ENCODE data around the gene GNB1L. TPM values are rescaled to one million over a fixed set of nuclear protein-coding genes. Genes with fewer than 3 reads are reported as not detected.

Gene GNB1L
- total and polyA plus RNA-seq, 2 donors: 11.2 to 15.4 TPM

DNA sequence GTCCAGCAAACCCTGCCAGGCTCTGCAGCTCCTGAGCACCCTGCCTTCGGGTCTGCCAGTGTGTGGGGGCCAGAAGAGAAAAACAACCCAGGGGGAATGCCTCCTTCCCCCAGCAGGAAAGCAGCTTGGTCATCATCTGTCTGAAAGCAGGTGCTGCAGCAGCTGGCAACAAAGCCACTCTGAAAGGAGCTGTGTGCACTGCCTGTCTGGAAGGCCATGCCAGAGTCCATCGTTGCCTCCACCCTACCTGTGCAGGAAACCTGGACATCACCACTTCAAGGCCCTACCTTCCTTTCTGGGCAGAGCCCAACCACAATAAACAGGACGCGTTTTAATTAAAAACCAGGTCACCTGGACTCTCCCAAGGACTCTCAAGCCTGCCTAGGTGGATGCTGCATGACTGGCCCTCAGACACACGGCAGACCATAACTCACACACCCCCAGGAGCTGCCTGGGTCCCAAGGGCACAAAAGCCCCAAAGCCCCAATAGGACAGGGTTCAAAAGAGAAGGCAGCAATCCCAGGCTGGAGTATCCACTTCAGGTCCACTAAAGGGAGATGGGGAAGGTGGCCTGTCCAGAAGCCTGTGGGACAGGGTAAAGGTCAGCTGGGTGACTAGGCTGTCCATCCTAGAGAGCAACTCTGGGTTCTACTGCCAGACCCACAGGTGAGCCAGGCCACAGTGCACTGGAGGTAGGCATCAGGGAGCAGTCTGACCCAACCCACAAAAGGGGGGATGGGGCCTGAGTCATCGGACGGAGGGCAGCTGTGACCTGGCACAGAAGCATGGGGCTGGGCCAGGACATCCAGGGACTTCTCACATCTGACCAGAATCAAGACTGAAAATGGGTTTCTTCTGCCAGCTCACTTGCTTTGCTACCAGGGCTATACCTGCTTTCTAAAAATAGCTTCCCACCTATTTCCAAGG lies 6.1 kb downstream of the GNB1L start:
- WGBS: 93% methylated on average over 7 of the region's 7 CpGs
- H3K27me3 ChIP-seq (ENCODE audit: control insufficient read depth in 2 of 2, insufficient read depth in 1 of 2, low read length in 1 of 2): no peaks in the 10 kb centered on the region
- no peak for DNase-seq (ENCODE audit: low read depth in 6 of 9, low spot score in 9 of 9)
- no peak overlapping the region for H3K4me3 ChIP-seq (ENCODE audit: low read length in 2 of 2)
- peaks cover 0 to 9% of the 10 kb centered on the region in 2 donors for H3K9me3 ChIP-seq (ENCODE audit: control insufficient read depth in 2 of 2, insufficient read depth in 1 of 2, low read length in 1 of 2)
- H3K36me3 ChIP-seq (ENCODE audit: control insufficient read depth in 2 of 2, insufficient read depth in 2 of 2, low read length in 1 of 2): peaks cover 40 to 72% of the 10 kb centered on the region in 2 donors
- peaks cover 39 to 85% of the 10 kb centered on the region in 2 donors for H3K4me1 ChIP-seq (ENCODE audit: control insufficient read depth in 2 of 2, insufficient read depth in 2 of 2, low read length in 2 of 2)
- H3K27ac ChIP-seq (ENCODE audit: low read depth in 1 of 2, low read length in 1 of 2): no peak overlapping the region

DNA sequence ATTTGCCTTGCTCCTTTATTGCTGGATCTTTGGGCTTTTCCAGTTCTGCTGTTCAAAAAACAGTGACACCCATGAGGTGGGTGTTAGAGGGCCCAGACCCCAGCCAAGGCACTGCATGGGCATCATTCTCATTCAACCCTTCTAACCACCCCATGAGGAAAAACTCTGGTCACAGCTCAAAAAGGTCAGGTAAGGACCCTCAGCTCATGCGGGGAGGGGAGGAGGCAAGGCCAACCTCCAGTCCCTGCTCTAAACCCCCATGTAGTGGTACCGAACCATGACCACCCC lies 7.4 kb downstream of the GNB1L start:
- Histone ChIP-seq H3K36me3 (ENCODE audit: control insufficient read depth in 2 of 2, insufficient read depth in 2 of 2, low read length in 1 of 2) (peaks cover 37 to 61% of the 10 kb centered on the region in 2 donors), H3K4me3 (ENCODE audit: low read length in 2 of 2) (no peak overlapping the region), H3K9me3 (ENCODE audit: control insufficient read depth in 2 of 2, insufficient read depth in 1 of 2, low read length in 1 of 2) (peaks cover 0 to 11% of the 10 kb centered on the region in 2 donors), H3K4me1 (ENCODE audit: control insufficient read depth in 2 of 2, insufficient read depth in 2 of 2, low read length in 2 of 2) (peaks cover 27 to 83% of the 10 kb centered on the region in 2 donors), H3K27me3 (ENCODE audit: control insufficient read depth in 2 of 2, insufficient read depth in 1 of 2, low read length in 1 of 2) (no peaks in the 10 kb centered on the region), H3K27ac (ENCODE audit: low read depth in 1 of 2, low read length in 1 of 2) (no peak overlapping the region)
- no peak for DNase-seq (ENCODE audit: low read depth in 6 of 9, low spot score in 9 of 9)
- 95% methylated on average over 2 of the region's 2 CpGs for WGBS

- peaks cover 0 to 11% of the 10 kb centered on the region in 2 donors for H3K9me3 ChIP-seq (ENCODE audit: control insufficient read depth in 2 of 2, insufficient read depth in 1 of 2, low read length in 1 of 2)
- no peak overlapping the region for H3K27ac ChIP-seq (ENCODE audit: low read depth in 1 of 2, low read length in 1 of 2)
- peaks cover 32 to 56% of the 10 kb centered on the region in 2 donors for H3K36me3 ChIP-seq (ENCODE audit: control insufficient read depth in 2 of 2, insufficient read depth in 2 of 2, low read length in 1 of 2)
- H3K4me1 ChIP-seq (ENCODE audit: control insufficient read depth in 2 of 2, insufficient read depth in 2 of 2, low read length in 2 of 2): peaks cover 27 to 78% of the 10 kb centered on the region in 2 donors
- 96% methylated on average over 9 of the region's 9 CpGs for WGBS
- no peaks in the 10 kb centered on the region for H3K27me3 ChIP-seq (ENCODE audit: control insufficient read depth in 2 of 2, insufficient read depth in 1 of 2, low read length in 1 of 2)
- no peak overlapping the region for H3K4me3 ChIP-seq (ENCODE audit: low read length in 2 of 2)
- DNase-seq (ENCODE audit: low read depth in 6 of 9, low spot score in 9 of 9): no peak
These were observed 7.9 kb downstream of the GNB1L start for GRCh38 chr22:19846620-19847344.

GRCh38 chr22:19845054-19845722 lies 9.5 kb downstream of the GNB1L start:
- WGBS: 69% methylated on average over 8 of the region's 8 CpGs
- H3K9me3 ChIP-seq (ENCODE audit: control insufficient read depth in 2 of 2, insufficient read depth in 1 of 2, low read length in 1 of 2): peaks cover 0 to 11% of the 10 kb centered on the region in 2 donors
- H3K36me3 ChIP-seq (ENCODE audit: control insufficient read depth in 2 of 2, insufficient read depth in 2 of 2, low read length in 1 of 2): peaks cover 16 to 40% of the 10 kb centered on the region in 2 donors
- H3K4me3 ChIP-seq (ENCODE audit: low read length in 2 of 2): no peak overlapping the region
- H3K27ac ChIP-seq (ENCODE audit: low read depth in 1 of 2, low read length in 1 of 2): peak overlapping the region; percentile 55 to 83
- H3K27me3 ChIP-seq (ENCODE audit: control insufficient read depth in 2 of 2, insufficient read depth in 1 of 2, low read length in 1 of 2): no peaks in the 10 kb centered on the region
- peak in 7 of 9 donors; percentile 44 to 84 (median 56) for DNase-seq (ENCODE audit: low read depth in 6 of 9, low spot score in 9 of 9)
- H3K4me1 ChIP-seq (ENCODE audit: control insufficient read depth in 2 of 2, insufficient read depth in 2 of 2, low read length in 2 of 2): peaks cover 27 to 63% of the 10 kb centered on the region in 2 donors

GRCh38 chr22:19844377-19845053 lies 10.2 kb downstream of the GNB1L start:
- Histone ChIP-seq H3K27ac (ENCODE audit: low read depth in 1 of 2, low read length in 1 of 2) (peak overlapping the region; percentile 55 to 83), H3K4me1 (ENCODE audit: control insufficient read depth in 2 of 2, insufficient read depth in 2 of 2, low read length in 2 of 2) (peaks cover 27 to 58% of the 10 kb centered on the region in 2 donors), H3K9me3 (ENCODE audit: control insufficient read depth in 2 of 2, insufficient read depth in 1 of 2, low read length in 1 of 2) (peaks cover 0 to 11% of the 10 kb centered on the region in 2 donors), H3K36me3 (ENCODE audit: control insufficient read depth in 2 of 2, insufficient read depth in 2 of 2, low read length in 1 of 2) (peaks cover 10 to 34% of the 10 kb centered on the region in 2 donors), H3K4me3 (ENCODE audit: low read length in 2 of 2) (no peak overlapping the region), H3K27me3 (ENCODE audit: control insufficient read depth in 2 of 2, insufficient read depth in 1 of 2, low read length in 1 of 2) (no peaks in the 10 kb centered on the region)
- 23% methylated on average over 18 of the region's 18 CpGs for WGBS
- peak in 4 of 9 donors; percentile 19 to 70 (median 40) for DNase-seq (ENCODE audit: low read depth in 6 of 9, low spot score in 9 of 9)

DNA sequence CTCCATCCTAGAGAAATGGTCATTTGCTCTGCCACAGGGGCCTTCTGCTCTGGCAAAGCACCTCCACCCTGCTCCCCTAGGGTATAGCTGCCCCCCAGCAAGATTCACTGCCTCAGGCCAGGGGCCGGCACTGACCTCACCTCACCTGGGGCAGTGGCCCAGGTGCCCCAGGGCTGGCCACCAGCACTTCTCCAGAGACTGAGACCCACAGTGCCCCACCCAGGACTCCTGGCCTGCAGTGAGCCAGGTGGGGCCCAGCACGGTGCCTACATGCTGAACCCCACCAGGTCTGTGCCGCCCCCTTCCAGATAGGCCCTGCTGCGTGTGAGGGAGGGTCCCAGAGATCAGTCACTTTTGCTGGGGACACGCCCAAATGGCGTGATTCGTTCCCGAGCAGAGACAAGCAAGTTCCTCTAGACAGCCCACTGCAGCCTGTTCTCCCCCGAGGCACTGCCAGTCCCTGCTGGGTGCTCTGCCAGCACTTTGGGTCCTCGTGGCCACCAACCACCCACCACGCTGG lies 10.8 kb downstream of the GNB1L start:
- peaks cover 10 to 34% of the 10 kb centered on the region in 2 donors for H3K36me3 ChIP-seq (ENCODE audit: control insufficient read depth in 2 of 2, insufficient read depth in 2 of 2, low read length in 1 of 2)
- 74% methylated on average over 11 of the region's 11 CpGs for WGBS
- H3K27me3 ChIP-seq (ENCODE audit: control insufficient read depth in 2 of 2, insufficient read depth in 1 of 2, low read length in 1 of 2): no peaks in the 10 kb centered on the region
- H3K4me3 ChIP-seq (ENCODE audit: low read length in 2 of 2): no peak overlapping the region
- DNase-seq (ENCODE audit: low read depth in 6 of 9, low spot score in 9 of 9): no peak
- H3K9me3 ChIP-seq (ENCODE audit: control insufficient read depth in 2 of 2, insufficient read depth in 1 of 2, low read length in 1 of 2): peaks cover 0 to 11% of the 10 kb centered on the region in 2 donors
- no peak overlapping the region for H3K27ac ChIP-seq (ENCODE audit: low read depth in 1 of 2, low read length in 1 of 2)
- peaks cover 26 to 57% of the 10 kb centered on the region in 2 donors for H3K4me1 ChIP-seq (ENCODE audit: control insufficient read depth in 2 of 2, insufficient read depth in 2 of 2, low read length in 2 of 2)

GRCh38 chr22:19843107-19843856 lies 11.4 kb downstream of the GNB1L start:
- H3K27me3 ChIP-seq (ENCODE audit: control insufficient read depth in 2 of 2, insufficient read depth in 1 of 2, low read length in 1 of 2): no peaks in the 10 kb centered on the region
- peaks cover 23 to 51% of the 10 kb centered on the region in 2 donors for H3K4me1 ChIP-seq (ENCODE audit: control insufficient read depth in 2 of 2, insufficient read depth in 2 of 2, low read length in 2 of 2)
- DNase-seq (ENCODE audit: low read depth in 6 of 9, low spot score in 9 of 9): no peak
- no peak overlapping the region for H3K4me3 ChIP-seq (ENCODE audit: low read length in 2 of 2)
- WGBS: 95% methylated on average over 27 of the region's 27 CpGs
- H3K27ac ChIP-seq (ENCODE audit: low read depth in 1 of 2, low read length in 1 of 2): no peak overlapping the region
- H3K36me3 ChIP-seq (ENCODE audit: control insufficient read depth in 2 of 2, insufficient read depth in 2 of 2, low read length in 1 of 2): peaks cover 10 to 28% of the 10 kb centered on the region in 2 donors
- H3K9me3 ChIP-seq (ENCODE audit: control insufficient read depth in 2 of 2, insufficient read depth in 1 of 2, low read length in 1 of 2): peaks cover 0 to 11% of the 10 kb centered on the region in 2 donors

Data from thymus (tissue), 11 donors.